ENCODE data around the gene CBX2.

DNA sequence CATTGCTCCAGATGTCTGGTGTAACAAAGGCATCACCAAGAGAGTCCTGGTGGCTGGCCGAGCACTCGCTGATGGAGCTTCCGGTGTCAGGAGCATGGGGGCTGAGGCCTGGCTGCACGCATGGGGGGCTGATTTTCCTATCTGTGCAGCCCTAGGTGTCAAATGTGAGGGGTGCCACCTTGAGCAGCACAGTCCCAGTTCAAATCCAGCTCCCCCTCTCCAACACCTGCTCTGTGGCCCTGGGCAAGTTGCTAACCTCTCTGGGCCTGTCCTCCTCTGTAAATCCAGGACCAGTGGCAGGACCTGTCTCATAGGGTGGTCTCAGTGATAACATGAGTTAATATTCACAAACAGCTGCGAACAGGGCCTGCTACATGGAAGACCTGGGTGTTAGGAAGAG lies 34.3 kb upstream of the CBX2 start:
- TF ChIP-seq, protein P1, sequence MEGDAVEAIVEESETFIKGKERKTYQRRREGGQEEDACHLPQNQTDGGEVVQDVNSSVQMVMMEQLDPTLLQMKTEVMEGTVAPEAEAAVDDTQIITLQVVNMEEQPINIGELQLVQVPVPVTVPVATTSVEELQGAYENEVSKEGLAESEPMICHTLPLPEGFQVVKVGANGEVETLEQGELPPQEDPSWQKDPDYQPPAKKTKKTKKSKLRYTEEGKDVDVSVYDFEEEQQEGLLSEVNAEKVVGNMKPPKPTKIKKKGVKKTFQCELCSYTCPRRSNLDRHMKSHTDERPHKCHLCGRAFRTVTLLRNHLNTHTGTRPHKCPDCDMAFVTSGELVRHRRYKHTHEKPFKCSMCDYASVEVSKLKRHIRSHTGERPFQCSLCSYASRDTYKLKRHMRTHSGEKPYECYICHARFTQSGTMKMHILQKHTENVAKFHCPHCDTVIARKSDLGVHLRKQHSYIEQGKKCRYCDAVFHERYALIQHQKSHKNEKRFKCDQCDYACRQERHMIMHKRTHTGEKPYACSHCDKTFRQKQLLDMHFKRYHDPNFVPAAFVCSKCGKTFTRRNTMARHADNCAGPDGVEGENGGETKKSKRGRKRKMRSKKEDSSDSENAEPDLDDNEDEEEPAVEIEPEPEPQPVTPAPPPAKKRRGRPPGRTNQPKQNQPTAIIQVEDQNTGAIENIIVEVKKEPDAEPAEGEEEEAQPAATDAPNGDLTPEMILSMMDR (IDR thresholded peaks at IDR 0.05) = no peak
- TF ChIP-seq POLR2A (IDR thresholded peaks at IDR 0.05) = no peak
